Loucy (cell line): ENCODE data around the gene GUCY1A2.

Experiments
- H2AFZ ChIP-seq: fragments of 200-600 bp; sonication (generic); 2 replicates; pipeline ENCODE4 v1.6.0; 2016; ENCODE audit warnings: antibody characterized with exemption, mild to moderate bottlenecking, low read length, moderate library complexity
- H3F3A ChIP-seq: fragments of 200-600 bp; 2 replicates; pipeline ENCODE4 v1.6.0; 2016; ENCODE audit warnings: antibody characterized with exemption, low read depth, mild to moderate bottlenecking
- H3K27me3 ChIP-seq: fragments of 200-600 bp; sonication (generic); 2 replicates; pipeline ENCODE4 v1.6.1; 2014; ENCODE audit warnings: low read length, mild to moderate bottlenecking; ENCODE audit not compliant: insufficient read depth, poor library complexity, severe bottlenecking
- H3K36me3 ChIP-seq: fragments of 200-600 bp; sonication (generic); 2 replicates; pipeline ENCODE4 v1.6.1; 2016; ENCODE audit warnings: low read length; ENCODE audit not compliant: insufficient read depth
- H3K4me1 ChIP-seq: fragments of 200-600 bp; sonication (generic); 2 replicates; pipeline ENCODE4 v1.5.1; 2014; ENCODE audit warnings: low read length, mild to moderate bottlenecking; ENCODE audit not compliant: insufficient read depth, poor library complexity, severe bottlenecking
- H3K4me2 ChIP-seq: fragments of 200-600 bp; sonication (generic); 2 replicates; pipeline ENCODE4 v1.6.0; 2014; ENCODE audit warnings: antibody characterized with exemption, low read length, low read depth, mild to moderate bottlenecking; ENCODE audit not compliant: poor library complexity, severe bottlenecking
- H3K4me3 ChIP-seq: fragments of 200-600 bp; sonication (generic); 2 replicates; pipeline ENCODE4 v1.5.1; 2014; ENCODE audit warnings: low read length, mild to moderate bottlenecking, mixed read lengths; ENCODE audit not compliant: poor library complexity, severe bottlenecking
- H3K79me2 ChIP-seq: fragments of 200-600 bp; sonication (generic); 2 replicates; pipeline ENCODE4 v1.6.1; 2014; ENCODE audit warnings: low read length; ENCODE audit not compliant: insufficient read depth
- H3K9ac ChIP-seq: fragments of 200-600 bp; sonication (generic); 2 replicates; pipeline ENCODE4 v1.6.0; 2014; ENCODE audit warnings: mild to moderate bottlenecking, low read depth, low read length, moderate library complexity; ENCODE audit not compliant: poor library complexity, severe bottlenecking
- H3K9me2 ChIP-seq: fragments of 200-600 bp; sonication (generic); replicated peaks from 2 replicates; pipeline ENCODE4 v1.6.1; 2016; ENCODE audit warnings: low read depth, low read length, mixed read lengths
- H3K9me3 ChIP-seq: fragments of 200-600 bp; sonication (generic); 2 replicates; pipeline ENCODE4 v1.6.1; 2014; ENCODE audit warnings: mild to moderate bottlenecking, antibody characterized with exemption, low read length, low read depth; ENCODE audit not compliant: insufficient read depth
- H4K20me1 ChIP-seq: fragments of 200-600 bp; sonication (generic); 2 replicates; pipeline ENCODE4 v1.6.0; 2014; ENCODE audit warnings: antibody characterized with exemption, low read length, mild to moderate bottlenecking; ENCODE audit not compliant: insufficient read depth, poor library complexity, severe bottlenecking
- CTCF ChIP-seq: fragments of 200-600 bp; sonication (generic); conservative IDR thresholded peaks from 2 replicates; pipeline ENCODE4 v1.5.1; 2014; ENCODE audit warnings: mild to moderate bottlenecking, antibody characterized with exemption, low read length
- EZH2phosphoT487 ChIP-seq: fragments of 200-600 bp; IDR thresholded peaks from 2 replicates; pipeline ENCODE4 v1.6.1; 2018; ENCODE audit warnings: antibody characterized with exemption, mild to moderate bottlenecking, moderate library complexity, borderline replicate concordance

Gene GUCY1A2

GRCh38 chr11:106913141-106913540, 105.1 kb downstream of the GUCY1A2 start:
- Histone ChIP-seq H3K36me3 (no peaks in the 10 kb centered on the region), H3K79me2 (no peaks in the 10 kb centered on the region), H3F3A (no peaks in the 10 kb centered on the region), H2AFZ (no peak overlapping the region), H3K9ac (no peak overlapping the region), H4K20me1 (no peaks in the 10 kb centered on the region), H3K9me3 (no peaks in the 10 kb centered on the region), H3K27me3 (no peaks in the 10 kb centered on the region), H3K4me2 (no peak overlapping the region), H3K9me2 (no peaks in the 10 kb centered on the region), H3K4me1 (no peaks in the 10 kb centered on the region), H3K4me3 (no peak overlapping the region)
- TF ChIP-seq CTCF (no peak), EZH2phosphoT487 (no peak)

DNA sequence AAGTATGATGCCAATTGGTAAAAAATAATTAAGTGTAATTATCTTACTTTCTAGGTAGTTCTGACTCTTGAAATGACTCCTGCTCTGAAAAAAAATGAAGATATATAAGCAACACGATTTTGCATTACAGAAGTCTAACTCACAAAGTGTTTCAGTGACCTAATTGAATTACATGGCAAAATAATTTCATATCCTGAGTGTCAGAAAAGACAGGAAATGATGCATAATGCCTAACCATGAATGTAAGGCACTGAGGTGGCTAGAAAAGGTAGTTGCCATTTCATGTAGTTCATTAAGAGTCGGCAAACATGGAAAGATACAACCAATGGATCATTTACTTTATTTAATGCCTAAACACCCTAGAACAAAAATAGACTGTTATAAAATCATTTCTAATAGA, 113.5 kb downstream of the GUCY1A2 start:
- Histone ChIP-seq H3K9ac (no peak overlapping the region), H3K9me2 (no peaks in the 10 kb centered on the region), H4K20me1 (no peaks in the 10 kb centered on the region), H3K4me2 (no peak overlapping the region), H3K79me2 (no peaks in the 10 kb centered on the region), H3K9me3 (no peaks in the 10 kb centered on the region), H3F3A (no peaks in the 10 kb centered on the region), H3K36me3 (no peaks in the 10 kb centered on the region), H3K4me3 (no peak overlapping the region), H3K4me1 (no peaks in the 10 kb centered on the region), H3K27me3 (no peaks in the 10 kb centered on the region), H2AFZ (no peak overlapping the region)
- TF ChIP-seq CTCF (no peak), EZH2phosphoT487 (no peak)

DNA sequence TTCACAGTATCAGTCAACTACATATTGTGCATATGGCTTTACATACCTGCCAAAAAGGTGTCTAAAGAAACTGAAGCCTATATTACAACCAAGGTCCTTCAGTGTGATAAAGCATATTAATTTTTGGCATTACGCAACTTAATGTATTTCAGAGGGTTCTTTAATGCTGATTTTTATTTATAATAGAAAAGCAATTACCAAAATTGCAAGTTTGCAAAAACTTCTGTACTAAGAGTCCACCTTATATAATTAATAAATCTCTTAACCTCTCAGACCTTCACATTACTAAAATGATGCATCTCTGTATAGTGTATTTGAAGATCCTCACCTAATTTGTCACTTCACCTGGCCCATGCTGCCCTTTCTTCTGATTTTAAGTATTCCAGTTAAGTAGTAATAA, 128.6 kb downstream of the GUCY1A2 start:
- no peak overlapping the region for H3K4me2 ChIP-seq
- no peaks in the 10 kb centered on the region for H3K79me2 ChIP-seq
- TF ChIP-seq CTCF (no peak), EZH2phosphoT487 (no peak)
- H3K9me3 ChIP-seq = no peaks in the 10 kb centered on the region
- no peak overlapping the region for H3K4me3 ChIP-seq
- H3K27me3 ChIP-seq = no peaks in the 10 kb centered on the region
- H3K36me3 ChIP-seq = no peaks in the 10 kb centered on the region
- no peaks in the 10 kb centered on the region for H4K20me1 ChIP-seq
- H3K9ac ChIP-seq = no peak overlapping the region
- no peaks in the 10 kb centered on the region for H3F3A ChIP-seq
- no peaks in the 10 kb centered on the region for H3K9me2 ChIP-seq
- H3K4me1 ChIP-seq = no peaks in the 10 kb centered on the region
- no peak overlapping the region for H2AFZ ChIP-seq
